OCI-LY1 (cell line): Measurements from ENCODE around the gene TRPC4AP.

ENCODE experiments used
- H2AFZ ChIP-seq: fragments of 200-600 bp; sonication (generic), shearing (Covaris generic); 2 replicates; pipeline ENCODE4 v1.6.0; 2014; ENCODE audit warnings: antibody characterized with exemption, mild to moderate bottlenecking, low read length
- H3F3A ChIP-seq: fragments of 200-600 bp; sonication (generic), shearing (Covaris generic); 2 replicates; pipeline ENCODE4 v1.6.0; 2014; ENCODE audit warnings: mild to moderate bottlenecking, antibody characterized with exemption, low read length, moderate library complexity; ENCODE audit not compliant: insufficient read depth
- H3K27ac ChIP-seq: fragments of 200-600 bp; sonication (generic); 2 replicates; pipeline ENCODE4 v1.5.1; 2014; ENCODE audit warnings: low read length, mixed run types, mild to moderate bottlenecking, low read depth; ENCODE audit not compliant: poor library complexity, severe bottlenecking
- H3K27me3 ChIP-seq: fragments of 200-600 bp; sonication (generic); 2 replicates; pipeline ENCODE4 v1.6.0; 2014; ENCODE audit warnings: antibody characterized with exemption, mild to moderate bottlenecking, low read length, moderate library complexity; ENCODE audit not compliant: insufficient read depth
- H3K36me3 ChIP-seq: fragments of 200-600 bp; sonication (generic); 2 replicates; pipeline ENCODE4 v1.6.1; 2014; ENCODE audit warnings: mild to moderate bottlenecking, antibody characterized with exemption, low read length, moderate library complexity, mixed read lengths; ENCODE audit not compliant: insufficient read depth
- H3K4me1 ChIP-seq: fragments of 200-600 bp; sonication (generic); 2 replicates; pipeline ENCODE4 v1.5.1; 2014; ENCODE audit warnings: mild to moderate bottlenecking, low read length, moderate library complexity; ENCODE audit not compliant: insufficient read depth, severe bottlenecking
- H3K4me2 ChIP-seq: fragments of 200-600 bp; sonication (generic), shearing (Covaris generic); 2 replicates; pipeline ENCODE4 v1.6.1; 2014; ENCODE audit warnings: low read length
- H3K4me3 ChIP-seq: fragments of 200-600 bp; sonication (generic); 2 replicates; pipeline ENCODE4 v1.5.1; 2014; ENCODE audit warnings: low read length, low read depth, mild to moderate bottlenecking, mixed read lengths; ENCODE audit not compliant: poor library complexity, severe bottlenecking
- H3K79me2 ChIP-seq: fragments of 200-600 bp; shearing (Covaris generic); 2 replicates; pipeline ENCODE4 v1.6.1; 2016; ENCODE audit warnings: mixed run types, low read length, mixed read lengths; ENCODE audit not compliant: insufficient read depth
- H3K9ac ChIP-seq: fragments of 200-600 bp; sonication (generic), shearing (Covaris generic); 2 replicates; pipeline ENCODE4 v1.6.1; 2014; ENCODE audit warnings: mild to moderate bottlenecking, low read length, mixed read lengths
- H3K9me2 ChIP-seq: fragments of 200-600 bp; sonication (generic), shearing (Covaris generic); 2 replicates; pipeline ENCODE4 v1.6.1; 2014; ENCODE audit warnings: low read depth, mild to moderate bottlenecking, low read length, mixed read lengths
- H3K9me3 ChIP-seq: fragments of 200-600 bp; shearing (Covaris generic); 2 replicates; pipeline ENCODE4 v1.6.1; 2014; ENCODE audit warnings: low read length, mixed read lengths
- H4K20me1 ChIP-seq: fragments of 200-600 bp; sonication (generic), shearing (Covaris generic); 2 replicates; pipeline ENCODE4 v1.6.0; 2016; ENCODE audit warnings: mild to moderate bottlenecking, low read length; ENCODE audit not compliant: insufficient read depth
- EZH2 ChIP-seq: fragments of 200-600 bp; sonication (generic), shearing (Covaris generic); IDR thresholded peaks from 2 replicates; pipeline ENCODE4 v1.8.0; 2017; ENCODE audit warnings: borderline replicate concordance, mixed run types, mild to moderate bottlenecking, antibody characterized with exemption, low read length, moderate library complexity, mixed read lengths
- TF ChIP-seq, protein P1 (sequence below): fragments of 200-600 bp; sonication (generic), shearing (Covaris generic); IDR thresholded peaks from 2 replicates; pipeline ENCODE4 v1.5.1; 2017; ENCODE audit warnings: mild to moderate bottlenecking, antibody characterized with exemption, low read length, moderate library complexity, mixed read lengths

Gene TRPC4AP

DNA sequence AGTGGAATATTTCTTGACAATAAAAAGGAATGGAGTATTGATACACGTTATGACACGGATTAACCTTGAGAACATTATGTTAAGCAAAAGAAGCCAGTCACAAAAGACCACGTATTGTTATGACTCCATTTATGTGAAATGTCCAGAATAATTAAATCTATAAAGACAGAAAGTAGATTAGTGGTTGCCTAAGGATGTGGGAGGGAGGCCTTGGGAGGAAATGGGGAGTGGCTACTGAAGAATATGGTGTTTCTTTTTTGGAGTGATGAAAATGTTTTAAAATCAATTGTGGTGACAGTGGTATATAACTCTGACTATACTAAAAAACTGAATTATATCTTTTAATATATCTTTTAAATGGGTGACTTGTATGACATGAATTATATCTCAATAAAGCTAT lies 30.1 kb downstream of the TRPC4AP start:
- Histone ChIP-seq H3K9ac (no peak overlapping the region), H3K36me3 (peaks cover 25% of the 10 kb centered on the region; the same call in 1 of the 2 replicates), H4K20me1 (no peaks in the 10 kb centered on the region), H3K4me1 (no peaks in the 10 kb centered on the region), H3K27ac (no peak overlapping the region), H3K27me3 (no peaks in the 10 kb centered on the region), H2AFZ (no peak overlapping the region), H3K79me2 (0 out of 2 replicates have a peak, but pooled peaks cover 5% of the 10 kb centered on the region), H3K4me2 (no peak overlapping the region), H3K9me3 (no peaks in the 10 kb centered on the region), H3F3A (no peaks in the 10 kb centered on the region), H3K9me2 (no peaks in the 10 kb centered on the region), H3K4me3 (no peak overlapping the region)
- TF ChIP-seq, protein P1, sequence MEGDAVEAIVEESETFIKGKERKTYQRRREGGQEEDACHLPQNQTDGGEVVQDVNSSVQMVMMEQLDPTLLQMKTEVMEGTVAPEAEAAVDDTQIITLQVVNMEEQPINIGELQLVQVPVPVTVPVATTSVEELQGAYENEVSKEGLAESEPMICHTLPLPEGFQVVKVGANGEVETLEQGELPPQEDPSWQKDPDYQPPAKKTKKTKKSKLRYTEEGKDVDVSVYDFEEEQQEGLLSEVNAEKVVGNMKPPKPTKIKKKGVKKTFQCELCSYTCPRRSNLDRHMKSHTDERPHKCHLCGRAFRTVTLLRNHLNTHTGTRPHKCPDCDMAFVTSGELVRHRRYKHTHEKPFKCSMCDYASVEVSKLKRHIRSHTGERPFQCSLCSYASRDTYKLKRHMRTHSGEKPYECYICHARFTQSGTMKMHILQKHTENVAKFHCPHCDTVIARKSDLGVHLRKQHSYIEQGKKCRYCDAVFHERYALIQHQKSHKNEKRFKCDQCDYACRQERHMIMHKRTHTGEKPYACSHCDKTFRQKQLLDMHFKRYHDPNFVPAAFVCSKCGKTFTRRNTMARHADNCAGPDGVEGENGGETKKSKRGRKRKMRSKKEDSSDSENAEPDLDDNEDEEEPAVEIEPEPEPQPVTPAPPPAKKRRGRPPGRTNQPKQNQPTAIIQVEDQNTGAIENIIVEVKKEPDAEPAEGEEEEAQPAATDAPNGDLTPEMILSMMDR: no peak
- no peak for TF ChIP-seq EZH2

DNA sequence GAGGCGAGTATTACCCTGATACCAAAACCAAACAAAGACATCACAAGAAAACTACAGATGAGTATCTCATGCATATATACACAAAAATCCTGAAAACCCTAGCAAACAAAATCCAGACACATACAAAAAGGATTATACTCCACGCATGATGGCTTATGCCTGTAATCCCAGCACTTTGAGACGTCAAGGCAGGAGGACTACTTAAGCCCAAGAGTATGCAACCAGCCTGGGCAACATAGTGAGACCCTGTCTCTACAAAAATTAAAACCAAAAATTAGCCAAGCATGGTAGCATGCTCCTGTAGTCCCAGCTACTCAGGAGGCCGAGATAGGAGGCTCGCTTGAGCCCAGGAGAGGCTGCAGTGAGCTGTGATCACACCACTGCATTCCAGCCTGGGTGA lies 32.4 kb downstream of the TRPC4AP start:
- no peak overlapping the region for H3K4me3 ChIP-seq
- H3K9ac ChIP-seq: no peak overlapping the region
- no peaks in the 10 kb centered on the region for H3F3A ChIP-seq
- H2AFZ ChIP-seq: no peak overlapping the region
- no peak overlapping the region for H3K4me2 ChIP-seq
- no peaks in the 10 kb centered on the region for H3K9me3 ChIP-seq
- no peak for TF ChIP-seq EZH2
- TF ChIP-seq, protein P1: no peak
- no peaks in the 10 kb centered on the region for H3K4me1 ChIP-seq
- peaks cover 23% of the 10 kb centered on the region; the same call in 1 of the 2 replicates for H3K36me3 ChIP-seq
- no peak overlapping the region for H3K27ac ChIP-seq
- H3K27me3 ChIP-seq: no peaks in the 10 kb centered on the region
- 0 out of 2 replicates have a peak, but pooled peaks cover 5% of the 10 kb centered on the region for H3K79me2 ChIP-seq
- no peaks in the 10 kb centered on the region for H3K9me2 ChIP-seq
- H4K20me1 ChIP-seq: no peaks in the 10 kb centered on the region

DNA sequence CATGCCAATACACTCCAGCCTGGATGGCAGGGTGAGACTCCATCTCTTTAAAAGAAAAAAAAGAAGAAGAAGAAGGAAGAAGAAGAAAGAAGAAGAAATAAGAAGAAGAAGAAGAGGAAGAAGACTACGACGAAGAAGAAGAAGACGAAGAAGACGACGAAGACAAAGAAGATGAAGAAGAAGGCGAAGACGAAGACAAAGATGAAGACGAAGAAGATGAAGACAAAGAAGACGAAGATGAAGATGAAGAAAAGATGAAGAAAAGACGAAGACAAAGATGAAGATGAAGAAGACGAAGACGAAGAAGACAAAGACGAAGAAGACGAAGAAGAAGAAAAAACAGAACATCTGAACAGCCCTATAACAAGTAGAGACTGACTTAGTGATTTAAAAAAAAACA lies 33.0 kb downstream of the TRPC4AP start:
- H3K9me2 ChIP-seq: no peaks in the 10 kb centered on the region
- H3K27me3 ChIP-seq: no peaks in the 10 kb centered on the region
- peaks cover 28% of the 10 kb centered on the region; the same call in 1 of the 2 replicates for H3K36me3 ChIP-seq
- no peak overlapping the region for H3K27ac ChIP-seq
- no peaks in the 10 kb centered on the region for H3K9me3 ChIP-seq
- H3K9ac ChIP-seq: no peak overlapping the region
- no peaks in the 10 kb centered on the region for H4K20me1 ChIP-seq
- no peak for TF ChIP-seq EZH2
- TF ChIP-seq, protein P1: no peak
- no peak overlapping the region for H3K4me3 ChIP-seq
- 0 out of 2 replicates have a peak, but pooled peaks cover 5% of the 10 kb centered on the region for H3K79me2 ChIP-seq
- no peak overlapping the region for H2AFZ ChIP-seq
- no peak overlapping the region for H3K4me2 ChIP-seq
- no peaks in the 10 kb centered on the region for H3F3A ChIP-seq
- H3K4me1 ChIP-seq: no peaks in the 10 kb centered on the region
